H9 (cell line): Measurements from ENCODE around the gene CXCL9. TPM values are rescaled to one million over a fixed set of nuclear protein-coding genes. Genes with fewer than 3 reads are reported as not detected.

ENCODE experiments used
- DNase-seq: peaks from one replicate; pipeline ENCODE4 v3.0.0-alpha.2; 2017
- H2AFZ ChIP-seq: one replicate; pipeline ENCODE4 v1.6.1; 2013; ENCODE audit warnings: mild to moderate bottlenecking, low read length, control low read depth, moderate library complexity
- H2AK5ac ChIP-seq: 2 replicates; pipeline ENCODE4 v1.6.1; 2013; ENCODE audit warnings: low read length, control low read depth, mixed read lengths; ENCODE audit not compliant: insufficient read length
- H2BK120ac ChIP-seq: one replicate; pipeline ENCODE4 v1.6.1; 2013; ENCODE audit warnings: low read depth, mild to moderate bottlenecking, low read length, control low read depth, inconsistent platforms; ENCODE audit not compliant: poor library complexity, severe bottlenecking
- H2BK12ac ChIP-seq: 2 replicates; pipeline ENCODE4 v1.6.1; 2013; ENCODE audit warnings: low read length, control low read depth, mixed read lengths, low read depth; ENCODE audit not compliant: insufficient read length
- H2BK15ac ChIP-seq: 2 replicates; pipeline ENCODE4 v1.6.1; 2013; ENCODE audit warnings: low read depth, low read length, control low read depth
- H2BK20ac ChIP-seq: one replicate; pipeline ENCODE4 v1.6.1; 2013; ENCODE audit warnings: low read depth, mild to moderate bottlenecking, low read length, control low read depth, inconsistent platforms; ENCODE audit not compliant: poor library complexity, severe bottlenecking
- H2BK5ac ChIP-seq: 2 replicates; pipeline ENCODE4 v1.6.1; 2013; ENCODE audit warnings: low read length, control low read depth, mixed read lengths; ENCODE audit not compliant: insufficient read length
- H3K14ac ChIP-seq: 2 replicates; pipeline ENCODE4 v1.6.1; 2013; ENCODE audit warnings: low read length, control low read depth; ENCODE audit not compliant: insufficient read depth
- H3K18ac ChIP-seq: 2 replicates; pipeline ENCODE4 v1.6.1; 2013; ENCODE audit warnings: low read depth, mild to moderate bottlenecking, mixed read lengths, low read length, control low read depth; ENCODE audit not compliant: insufficient read length
- H3K23ac ChIP-seq: 2 replicates; pipeline ENCODE4 v1.6.1; 2013; ENCODE audit warnings: low read length, control low read depth, mixed read lengths, low read depth; ENCODE audit not compliant: insufficient read length
- H3K23me2 ChIP-seq: 2 replicates; pipeline ENCODE4 v1.6.1; 2013; ENCODE audit warnings: low read depth, mild to moderate bottlenecking, mixed read lengths, low read length, control low read depth; ENCODE audit not compliant: insufficient read length, poor library complexity, severe bottlenecking
- H3K27ac ChIP-seq: 2 replicates; pipeline ENCODE4 v1.5.1; 2013; ENCODE audit warnings: low read length, control low read depth, mixed read lengths, low read depth; ENCODE audit not compliant: insufficient read length
- H3K27me3 ChIP-seq: 2 replicates; pipeline ENCODE4 v1.6.1; 2013; ENCODE audit warnings: low read length, control low read depth, inconsistent platforms; ENCODE audit not compliant: insufficient read depth
- H3K4ac ChIP-seq: 2 replicates; pipeline ENCODE4 v1.6.1; 2013; ENCODE audit warnings: low read depth, mild to moderate bottlenecking, control low read depth, inconsistent platforms, low read length, moderate library complexity
- H3K4me1 ChIP-seq: 2 replicates; pipeline ENCODE4 v1.6.1; 2013; ENCODE audit warnings: low read length, control low read depth, inconsistent platforms; ENCODE audit not compliant: insufficient read depth
- H3K4me2 ChIP-seq: 2 replicates; pipeline ENCODE4 v1.6.1; 2013; ENCODE audit warnings: low read length, control low read depth, mixed read lengths; ENCODE audit not compliant: insufficient read length, insufficient read depth
- H3K56ac ChIP-seq: 2 replicates; pipeline ENCODE4 v1.6.1; 2013; ENCODE audit warnings: low read depth, mild to moderate bottlenecking, mixed read lengths, low read length, control low read depth; ENCODE audit not compliant: insufficient read length
- H3K79me1 ChIP-seq: 2 replicates; pipeline ENCODE4 v1.6.1; 2013; ENCODE audit warnings: low read depth, mild to moderate bottlenecking, moderate library complexity, low read length, control low read depth, inconsistent platforms; ENCODE audit not compliant: insufficient read depth, poor library complexity, severe bottlenecking
- H3K79me2 ChIP-seq: 2 replicates; pipeline ENCODE4 v1.6.1; 2013; ENCODE audit warnings: low read length, control low read depth, inconsistent platforms; ENCODE audit not compliant: insufficient read depth
- H3K9ac ChIP-seq: 2 replicates; pipeline ENCODE4 v1.6.1; 2013; ENCODE audit warnings: low read length, control low read depth, mixed read lengths; ENCODE audit not compliant: insufficient read length; ENCODE audit errors: extremely low read depth
- H3K9me3 ChIP-seq: one replicate; pipeline ENCODE4 v1.6.1; 2013; ENCODE audit warnings: low read depth, low read length, inconsistent platforms; ENCODE audit not compliant: control insufficient read depth
- H3T11ph ChIP-seq: one replicate; pipeline ENCODE4 v1.6.1; 2013; ENCODE audit warnings: mild to moderate bottlenecking, low read length, control low read depth, inconsistent platforms
- H4K20me1 ChIP-seq: one replicate; pipeline ENCODE4 v1.6.1; 2013; ENCODE audit not compliant: control insufficient read depth, insufficient read length, insufficient read depth
- H4K5ac ChIP-seq: 2 replicates; pipeline ENCODE4 v1.6.1; 2013; ENCODE audit warnings: low read depth, mild to moderate bottlenecking, mixed read lengths, low read length, control low read depth; ENCODE audit not compliant: insufficient read length
- H4K8ac ChIP-seq: replicated peaks from 2 replicates; pipeline ENCODE4 v1.6.1; 2013; ENCODE audit warnings: low read length, control low read depth, mixed read lengths, low read depth; ENCODE audit not compliant: insufficient read length
- H4K91ac ChIP-seq: 2 replicates; pipeline ENCODE4 v1.6.1; 2013; ENCODE audit warnings: low read depth, mild to moderate bottlenecking, moderate library complexity, mixed read lengths, low read length, control low read depth; ENCODE audit not compliant: insufficient read length
- H3K27ac Mint-ChIP-seq, 3 experiments: 2 replicates in 2 of 3; 3 replicates in 1 of 3; pipeline ENCODE4 v1.8.0; 2020 to 2021; ENCODE audit warnings: mixed read lengths in 3 of 3, mild to moderate bottlenecking in 1 of 3, moderate library complexity in 1 of 3
- H3K27me3 Mint-ChIP-seq: 2 replicates; pipeline ENCODE4 v1.8.0; 2021; ENCODE audit warnings: low read depth, mild to moderate bottlenecking, moderate library complexity, mixed read lengths
- H3K36me3 Mint-ChIP-seq, 3 experiments: 2 replicates in 2 of 3; 3 replicates in 1 of 3; pipeline ENCODE4 v1.8.0; 2020 to 2021; ENCODE audit warnings: low read depth in 3 of 3, mixed read lengths in 3 of 3; ENCODE audit not compliant: insufficient read depth in 1 of 3
- H3K4me1 Mint-ChIP-seq, 2 experiments: 2 replicates each; pipeline ENCODE4 v1.8.0; 2020; ENCODE audit warnings: mixed read lengths in 2 of 2
- H3K4me3 Mint-ChIP-seq, 2 experiments: 2 replicates in 1 of 2; 3 replicates in 1 of 2; pipeline ENCODE4 v1.8.0; 2020 to 2021; ENCODE audit warnings: mild to moderate bottlenecking in 2 of 2, mixed read lengths in 2 of 2, moderate library complexity in 1 of 2
- H3K9me3 Mint-ChIP-seq, 2 experiments: 2 replicates in 1 of 2; 3 replicates in 1 of 2; pipeline ENCODE4 v1.8.0; 2020; ENCODE audit warnings: mild to moderate bottlenecking in 2 of 2, mixed read lengths in 2 of 2, moderate library complexity in 1 of 2
- WGBS: extraction: QIAGEN DNeasy Blood & Tissue Kit; methylation state at CpG from one replicate; pipeline ENCODE4 v1.1.7; 2013; ENCODE audit warnings: missing lambda C conversion rate, low lambda C conversion rate, mixed read lengths; ENCODE audit not compliant: insufficient read length; ENCODE audit errors: extremely low coverage; 5-methylcytosine and 5-hydroxymethylcytosine counted together
- long read RNA-seq: library from polyadenylated mRNA; unstranded; transcript quantifications from one replicate; pipeline ENCODE4 v2.0.0, GENCODE V29; 2020
- total RNA-seq: library from RNA; stranded (reverse); gene quantifications from 2 replicates; pipeline ENCODE4 v1.2.1, GENCODE V29; 2021
- TF ChIP-seq, protein P1 (sequence below): fragments of 200-600 bp; sonication (generic); conservative IDR thresholded peaks from 3 replicates; pipeline ENCODE4 v1.8.0; 2021; ENCODE audit warnings: antibody characterized with exemption, mild to moderate bottlenecking

CXCL9 gene
- total RNA-seq: not detected in 2 replicates
- long read RNA-seq: 0 reads

DNA sequence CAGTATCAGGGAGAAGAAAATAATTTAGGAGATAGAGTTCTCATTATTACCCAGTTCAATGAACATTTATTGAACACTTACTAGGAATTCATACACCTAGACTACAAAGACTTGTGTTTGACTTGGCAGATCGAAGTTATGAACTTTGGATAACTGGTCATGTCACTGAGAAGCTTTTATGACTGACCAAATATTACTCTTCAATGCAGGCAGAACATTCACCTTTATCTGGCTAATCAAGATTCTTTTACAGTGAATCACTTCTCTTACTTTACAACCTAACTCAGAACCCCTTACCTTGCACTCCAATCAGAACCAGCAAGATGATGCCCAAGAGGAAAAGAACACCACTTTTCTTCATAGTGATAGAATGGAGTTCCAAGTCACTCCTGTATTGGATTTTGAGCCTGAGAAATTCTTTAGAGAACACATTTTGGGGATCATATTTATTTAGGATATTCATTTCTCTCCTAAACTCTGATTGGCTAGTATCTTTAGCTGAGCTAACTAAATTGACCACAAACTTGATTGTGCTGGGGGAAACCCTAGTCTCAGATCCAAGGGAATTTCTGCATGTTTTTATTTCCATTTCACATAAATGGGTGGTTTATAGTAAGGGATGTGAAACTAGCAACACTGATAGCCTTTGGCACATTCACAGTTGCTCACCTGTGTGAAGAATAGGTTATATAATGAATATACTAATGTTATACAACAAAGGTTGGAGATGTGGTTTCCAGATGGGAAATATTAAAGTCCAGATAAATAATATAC is at the start of gene CXCL9:
CXCL9 (minus strand) TSS at position 421 of the 774 bp plus-strand sequence; CDS start at position 361, 60 bp downstream.
- Histone ChIP-seq H3K14ac (no peak within 1 kb of the TSS), H3K4ac (no peak within 1 kb of the TSS), H2BK120ac (no peak within 1 kb of the TSS), H4K8ac (no peak within 1 kb of the TSS), H4K5ac (no peak within 1 kb of the TSS), H3K56ac (no peak within 1 kb of the TSS), H2BK12ac (no peak within 1 kb of the TSS), H3K18ac (no peak within 1 kb of the TSS), H2BK5ac (no peak within 1 kb of the TSS), H3K4me2 (no peak within 1 kb of the TSS), H3K9me3 (no peaks in the 10 kb centered on the region), H2BK15ac (no peak within 1 kb of the TSS), H3K27me3 (no peaks in the 10 kb centered on the region), H2BK20ac (no peak within 1 kb of the TSS), H3K9ac (no peak within 1 kb of the TSS), H4K20me1 (no peaks in the 10 kb centered on the region), H2AK5ac (no peak within 1 kb of the TSS), H3K23ac (no peak within 1 kb of the TSS), H2AFZ (no peak within 1 kb of the TSS), H4K91ac (no peak within 1 kb of the TSS), H3K79me1 (no peaks in the 10 kb centered on the region), H3K79me2 (no peaks in the 10 kb centered on the region), H3T11ph (no peak within 1 kb of the TSS), H3K27ac (no peak within 1 kb of the TSS), H3K23me2 (no peaks in the 10 kb centered on the region), H3K4me1 (peaks cover 9% of the 10 kb centered on the region; the same call in 1 of the 2 replicates)
- TF ChIP-seq, protein P1, sequence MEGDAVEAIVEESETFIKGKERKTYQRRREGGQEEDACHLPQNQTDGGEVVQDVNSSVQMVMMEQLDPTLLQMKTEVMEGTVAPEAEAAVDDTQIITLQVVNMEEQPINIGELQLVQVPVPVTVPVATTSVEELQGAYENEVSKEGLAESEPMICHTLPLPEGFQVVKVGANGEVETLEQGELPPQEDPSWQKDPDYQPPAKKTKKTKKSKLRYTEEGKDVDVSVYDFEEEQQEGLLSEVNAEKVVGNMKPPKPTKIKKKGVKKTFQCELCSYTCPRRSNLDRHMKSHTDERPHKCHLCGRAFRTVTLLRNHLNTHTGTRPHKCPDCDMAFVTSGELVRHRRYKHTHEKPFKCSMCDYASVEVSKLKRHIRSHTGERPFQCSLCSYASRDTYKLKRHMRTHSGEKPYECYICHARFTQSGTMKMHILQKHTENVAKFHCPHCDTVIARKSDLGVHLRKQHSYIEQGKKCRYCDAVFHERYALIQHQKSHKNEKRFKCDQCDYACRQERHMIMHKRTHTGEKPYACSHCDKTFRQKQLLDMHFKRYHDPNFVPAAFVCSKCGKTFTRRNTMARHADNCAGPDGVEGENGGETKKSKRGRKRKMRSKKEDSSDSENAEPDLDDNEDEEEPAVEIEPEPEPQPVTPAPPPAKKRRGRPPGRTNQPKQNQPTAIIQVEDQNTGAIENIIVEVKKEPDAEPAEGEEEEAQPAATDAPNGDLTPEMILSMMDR: no peak
- no peaks in the 10 kb centered on the region for H3K36me3 Mint-ChIP-seq
- peaks cover 9% of the 10 kb centered on the region; the same call in 1 of the 2 replicates for H3K27me3 Mint-ChIP-seq
- H3K27ac Mint-ChIP-seq: no peak within 1 kb of the TSS
- H3K4me1 Mint-ChIP-seq: peaks cover 10 to 12% of the 10 kb centered on the region in 2 experiments
- no peak for DNase-seq
- no peaks in the 10 kb centered on the region for H3K9me3 Mint-ChIP-seq
- WGBS: no CpG with 5 or more reads among the region's 1 CpG
- no peak within 1 kb of the TSS for H3K4me3 Mint-ChIP-seq
